Lower lobe of right lung (tissue), 2 donors: ENCODE measurements around the gene RAB11FIP3. TPM values are rescaled to one million over a fixed set of nuclear protein-coding genes. Genes with fewer than 3 reads are reported as not detected.

Experiments used
- ATAC-seq, 2 donors: fragments of 200-7000 bp; cut with Tn5 transposase; one replicate each; pipeline ENCODE4 v1.9.1; 2020 to 2022; ENCODE audit warnings: mild to moderate bottlenecking in 2 of 2, moderate library complexity in 2 of 2
- DNase-seq: peaks from one replicate; pipeline ENCODE4 v3.0.0-alpha.2; 2020
- H3K27ac ChIP-seq: fragments of 200-600 bp; one replicate; pipeline ENCODE4 v1.8.0; 2022
- H3K27me3 ChIP-seq: fragments of 200-600 bp; one replicate; pipeline ENCODE4 v1.8.0; 2022; ENCODE audit warnings: low read depth
- H3K36me3 ChIP-seq: fragments of 200-600 bp; one replicate; pipeline ENCODE4 v1.8.0; 2022; ENCODE audit warnings: mild to moderate bottlenecking
- H3K4me1 ChIP-seq: fragments of 200-600 bp; one replicate; pipeline ENCODE4 v1.8.0; 2022
- H3K4me3 ChIP-seq: fragments of 200-600 bp; one replicate; pipeline ENCODE4 v1.8.0; 2022; ENCODE audit warnings: mild to moderate bottlenecking
- H3K9me3 ChIP-seq: fragments of 200-600 bp; one replicate; pipeline ENCODE4 v1.8.0; 2022
- CTCF ChIP-seq: fragments of 200-600 bp; IDR thresholded peaks from one replicate; pipeline ENCODE4 v1.8.0; 2022; ENCODE audit warnings: antibody characterized with exemption, mild to moderate bottlenecking
- intact Hi-C: fragments of 100-400 bp; cut with DNase I; formaldehyde crosslinking; loops from one replicate; pipeline ENCODE4 v1.11.0; 2022
- total RNA-seq: library from RNA; stranded (reverse); fragmentation: NEBNext Ultra II Directional; extraction: Animal tissue kit (Norgen Biotek cat#: 25700); gene quantifications from one replicate; pipeline ENCODE4 v1.2.1, GENCODE V29; 2021
- donor health status: DM: no; HTN: yes; CAD: no; lungs with severe emphysema.

Gene RAB11FIP3
- total RNA-seq, 1 donor from 2014 or later, result 32.2 TPM

GRCh38 chr16:470418-470817 lies 45.0 kb downstream of the RAB11FIP3 start:
- TF ChIP-seq CTCF, result no peak
- no peaks in the 10 kb centered on the region for H3K4me1 ChIP-seq
- ATAC-seq (no peak), DNase-seq (no peak)
- H3K36me3 ChIP-seq, result peaks cover 38% of the 10 kb centered on the region
- intact Hi-C loops, result no loop called here
- no peaks in the 10 kb centered on the region for H3K27me3 ChIP-seq
- no peak overlapping the region for H3K4me3 ChIP-seq
- H3K27ac ChIP-seq, result no peak overlapping the region
- H3K9me3 ChIP-seq, result no peaks in the 10 kb centered on the region

- Histone ChIP-seq H3K27me3 (no peaks in the 10 kb centered on the region), H3K9me3 (no peaks in the 10 kb centered on the region), H3K27ac (no peak overlapping the region), H3K36me3 (peaks cover 38% of the 10 kb centered on the region), H3K4me1 (no peaks in the 10 kb centered on the region), H3K4me3 (no peak overlapping the region)
- ATAC-seq (peak in 1 of 2 donors; percentile 14), DNase-seq (no peak)
- TF ChIP-seq CTCF, result no peak
- intact Hi-C loops, result no loop called here
Measured at GRCh38 chr16:471353-472198, 46.1 kb downstream of the RAB11FIP3 start.

GRCh38 chr16:472199-472504 lies 46.7 kb downstream of the RAB11FIP3 start:
- Histone ChIP-seq H3K4me3 (no peak overlapping the region), H3K9me3 (no peaks in the 10 kb centered on the region), H3K27ac (no peak overlapping the region), H3K27me3 (no peaks in the 10 kb centered on the region), H3K4me1 (no peaks in the 10 kb centered on the region), H3K36me3 (peaks cover 38% of the 10 kb centered on the region)
- no peak for ATAC-seq
- intact Hi-C loops, result no loop called here
- TF ChIP-seq CTCF, result no peak
- DNase-seq, result no peak

- Histone ChIP-seq H3K9me3 (no peaks in the 10 kb centered on the region), H3K4me3 (no peak overlapping the region), H3K27me3 (no peaks in the 10 kb centered on the region), H3K27ac (no peak overlapping the region), H3K4me1 (no peaks in the 10 kb centered on the region), H3K36me3 (peaks cover 38% of the 10 kb centered on the region)
- ATAC-seq (no peak), DNase-seq (no peak)
- TF ChIP-seq CTCF, result no peak
- intact Hi-C loops, result no loop called here
Measured at GRCh38 chr16:473046-474043, 47.9 kb downstream of the RAB11FIP3 start.

- intact Hi-C loops, result no loop called here
- H3K4me3 ChIP-seq, result no peak overlapping the region
- no peaks in the 10 kb centered on the region for H3K9me3 ChIP-seq
- no peak overlapping the region for H3K27ac ChIP-seq
- no peaks in the 10 kb centered on the region for H3K27me3 ChIP-seq
- H3K36me3 ChIP-seq, result peaks cover 38% of the 10 kb centered on the region
- H3K4me1 ChIP-seq, result no peaks in the 10 kb centered on the region
- no peak for TF ChIP-seq CTCF
- DNase-seq (no peak), ATAC-seq (no peak)
Measured at GRCh38 chr16:474420-475122, 49.1 kb downstream of the RAB11FIP3 start.
